WTC11 (cell line): ENCODE results near the gene MTRF1. TPM values are rescaled to one million over a fixed set of nuclear protein-coding genes. Genes with fewer than 3 reads are reported as not detected.
A peak's percentile ranks its signal among the peaks of the same experiment; 100 is the strongest.

Experiments
- ATAC-seq: fragments of 200-7000 bp; cut with Tn5 transposase; 2 replicates; pipeline ENCODE4 v1.10.0; 2021; ENCODE audit warnings: mild to moderate bottlenecking, moderate library complexity
- CTCF ChIA-PET: fragments of 300-600 bp; sonication (Branson Sonifier 250); formaldehyde crosslinking; loops from one replicate; lab custom pipeline; 2021; ENCODE audit warnings: antibody characterized with exemption; lab: Charles Lee
- POLR2A ChIA-PET: fragments of 350-600 bp; sonication (Branson Sonifier 250); formaldehyde crosslinking; loops from one replicate; lab custom pipeline; 2021; ENCODE audit warnings: antibody characterized with exemption; lab: Charles Lee
- DNase-seq: peaks from one replicate; pipeline ENCODE4 v3.0.0; 2021; ENCODE audit warnings: low spot score
- H3K27ac Mint-ChIP-seq: 2 replicates; pipeline ENCODE4 v1.8.0; 2021; ENCODE audit warnings: mixed read lengths
- H3K27me3 Mint-ChIP-seq: 2 replicates; pipeline ENCODE4 v1.8.0; 2021; ENCODE audit warnings: low read depth, mild to moderate bottlenecking, moderate library complexity, mixed read lengths
- H3K36me3 Mint-ChIP-seq: 2 replicates; pipeline ENCODE4 v1.8.0; 2021; ENCODE audit warnings: mixed read lengths
- H3K4me1 Mint-ChIP-seq: 2 replicates; pipeline ENCODE4 v1.8.0; 2022; ENCODE audit warnings: mixed read lengths
- H3K4me3 Mint-ChIP-seq: 2 replicates; pipeline ENCODE4 v1.8.0; 2021; ENCODE audit warnings: mild to moderate bottlenecking, moderate library complexity, mixed read lengths
- H3K9me3 Mint-ChIP-seq: 2 replicates; pipeline ENCODE4 v1.8.0; 2021; ENCODE audit warnings: mixed read lengths
- CBFB ChIP-seq: sonication (generic); formaldehyde crosslinking; IDR thresholded peaks from 2 replicates; pipeline ENCODE4 v1.8.1; 2022; ENCODE audit warnings: mild to moderate bottlenecking, low read depth, missing genetic modification reagents
- IRF2 ChIP-seq: sonication (generic); formaldehyde crosslinking; IDR thresholded peaks from 2 replicates; pipeline ENCODE4 v1.8.0; 2022; ENCODE audit warnings: low read depth, missing genetic modification reagents, borderline replicate concordance
- JAZF1 ChIP-seq: fragments of 250-450 bp; sonication (Bioruptor Pico); IDR thresholded peaks from 2 replicates; pipeline ENCODE4 v1.9.0; 2021; ENCODE audit warnings: moderate library complexity, mild to moderate bottlenecking, inconsistent platforms
- KAT7 ChIP-seq: sonication (generic); formaldehyde crosslinking; IDR thresholded peaks from 2 replicates; pipeline ENCODE4 v1.8.1; 2023; ENCODE audit warnings: missing genetic modification reagents, mild to moderate bottlenecking, borderline replicate concordance
- MYBL2 ChIP-seq: sonication (generic); formaldehyde crosslinking; IDR thresholded peaks from 2 replicates; pipeline ENCODE4 v1.8.1; 2023; ENCODE audit warnings: mild to moderate bottlenecking, moderate library complexity, missing genetic modification reagents
- NFE2L1 ChIP-seq: sonication (generic); formaldehyde crosslinking; IDR thresholded peaks from 2 replicates; pipeline ENCODE4 v1.8.1; 2023; ENCODE audit warnings: missing genetic modification reagents
- NFYB ChIP-seq: sonication (generic); formaldehyde crosslinking; conservative IDR thresholded peaks from 2 replicates; pipeline ENCODE4 v1.8.0; 2022; ENCODE audit warnings: low read depth, missing genetic modification reagents
- NR1H2 ChIP-seq: sonication (generic); formaldehyde crosslinking; IDR thresholded peaks from 2 replicates; pipeline ENCODE4 v1.9.0; 2021; ENCODE audit warnings: mild to moderate bottlenecking, moderate library complexity, missing genetic modification reagents
- SMAD3 ChIP-seq: sonication (generic); formaldehyde crosslinking; IDR thresholded peaks from 2 replicates; pipeline ENCODE4 v1.8.0; 2022; ENCODE audit warnings: missing genetic modification reagents, mild to moderate bottlenecking, borderline replicate concordance
- TCF7 ChIP-seq: sonication (generic); formaldehyde crosslinking; IDR thresholded peaks from 2 replicates; pipeline ENCODE4 v1.8.0; 2022; ENCODE audit warnings: mild to moderate bottlenecking, low read depth, missing genetic modification reagents, moderate library complexity
- TEAD1 ChIP-seq: sonication (generic); formaldehyde crosslinking; IDR thresholded peaks from 2 replicates; pipeline ENCODE4 v1.8.0; 2022; ENCODE audit warnings: mild to moderate bottlenecking, missing genetic modification reagents
- ZNF232 ChIP-seq: sonication (generic); formaldehyde crosslinking; IDR thresholded peaks from 2 replicates; pipeline ENCODE4 v1.8.0; 2022; ENCODE audit warnings: mild to moderate bottlenecking, missing genetic modification reagents
- ZNF317 ChIP-seq: sonication (generic); formaldehyde crosslinking; IDR thresholded peaks from 2 replicates; pipeline ENCODE4 v1.8.1; 2023; ENCODE audit warnings: low read depth, mild to moderate bottlenecking, moderate library complexity, missing genetic modification reagents, borderline replicate concordance
- ZNF396 ChIP-seq: fragments of 250-450 bp; sonication (Bioruptor Pico); IDR thresholded peaks from 2 replicates; pipeline ENCODE4 v1.8.0; 2021; ENCODE audit warnings: mild to moderate bottlenecking, moderate library complexity, borderline replicate concordance
- total RNA-seq: library from RNA; stranded (reverse); gene quantifications from 3 replicates; pipeline ENCODE4 v1.2.3, GENCODE V29; 2021
- TF ChIP-seq, protein P1 (sequence below): fragments of 250-450 bp; sonication (Bioruptor Pico); IDR thresholded peaks from 2 replicates; pipeline ENCODE4 v2.1.2; 2022; ENCODE audit warnings: mild to moderate bottlenecking, moderate library complexity
- TF ChIP-seq, protein P2 (sequence below): sonication (generic); formaldehyde crosslinking; IDR thresholded peaks from 2 replicates; pipeline ENCODE4 v1.8.1; 2022; ENCODE audit warnings: low read depth, missing genetic modification reagents, borderline replicate concordance
- TF ChIP-seq, protein P3 (sequence below): fragments of 250-450 bp; sonication (Bioruptor Pico); conservative IDR thresholded peaks from 2 replicates; pipeline ENCODE4 v1.9.0; 2021; ENCODE audit warnings: mild to moderate bottlenecking
- TF ChIP-seq, protein P4 (sequence below): fragments of 200-600 bp; IDR thresholded peaks from 2 replicates; pipeline ENCODE4 v1.8.0; 2022; ENCODE audit warnings: antibody characterized with exemption

MTRF1 gene
- total RNA-seq, 1 experiment from 2014 or later, result 12.9 TPM

DNA sequence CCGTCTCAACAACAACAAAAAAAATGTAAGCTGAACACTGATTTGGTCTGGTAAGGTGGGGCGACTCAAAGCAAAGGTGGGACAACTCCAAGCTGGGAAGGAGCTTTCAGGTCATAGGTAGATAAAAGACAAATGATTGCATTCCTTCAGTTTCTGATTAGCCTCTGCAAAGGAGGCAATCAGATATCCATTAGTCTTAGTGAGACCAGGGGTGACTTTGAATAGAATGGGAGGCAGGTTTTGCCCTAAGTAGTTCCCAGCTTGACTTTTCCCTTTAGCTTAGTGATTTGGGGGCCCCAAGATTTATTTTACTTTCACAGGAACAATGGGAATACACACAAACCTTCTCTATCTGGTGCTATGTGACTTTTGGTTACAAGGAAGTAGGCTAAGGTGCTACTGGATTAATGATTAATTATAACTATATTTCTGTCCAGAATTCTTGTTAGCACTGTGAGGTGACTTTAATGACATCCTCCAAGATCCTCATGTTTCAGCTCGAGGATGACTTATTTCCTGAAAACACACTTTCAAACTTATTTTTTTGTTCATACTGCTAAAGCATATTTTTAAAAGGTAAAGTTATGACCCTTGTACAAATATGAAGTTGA, 10.6 kb upstream of the MTRF1 start (continued):
- TF ChIP-seq, protein P1, sequence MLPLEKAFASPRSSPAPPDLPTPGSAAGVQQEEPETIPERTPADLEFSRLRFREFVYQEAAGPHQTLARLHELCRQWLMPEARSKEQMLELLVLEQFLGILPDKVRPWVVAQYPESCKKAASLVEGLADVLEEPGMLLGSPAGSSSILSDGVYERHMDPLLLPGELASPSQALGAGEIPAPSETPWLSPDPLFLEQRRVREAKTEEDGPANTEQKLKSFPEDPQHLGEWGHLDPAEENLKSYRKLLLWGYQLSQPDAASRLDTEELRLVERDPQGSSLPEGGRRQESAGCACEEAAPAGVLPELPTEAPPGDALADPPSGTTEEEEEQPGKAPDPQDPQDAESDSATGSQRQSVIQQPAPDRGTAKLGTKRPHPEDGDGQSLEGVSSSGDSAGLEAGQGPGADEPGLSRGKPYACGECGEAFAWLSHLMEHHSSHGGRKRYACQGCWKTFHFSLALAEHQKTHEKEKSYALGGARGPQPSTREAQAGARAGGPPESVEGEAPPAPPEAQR (CRISPR knock-in tag), result no peak
- TF ChIP-seq TEAD1 (no peak), CBFB (no peak), MYBL2 (CRISPR knock-in tag) (no peak), IRF2 (no peak), NFYB (CRISPR knock-in tag) (no peak), ZNF232 (no peak), ZNF396 (CRISPR knock-in tag) (no peak)
- TF ChIP-seq, protein P2, sequence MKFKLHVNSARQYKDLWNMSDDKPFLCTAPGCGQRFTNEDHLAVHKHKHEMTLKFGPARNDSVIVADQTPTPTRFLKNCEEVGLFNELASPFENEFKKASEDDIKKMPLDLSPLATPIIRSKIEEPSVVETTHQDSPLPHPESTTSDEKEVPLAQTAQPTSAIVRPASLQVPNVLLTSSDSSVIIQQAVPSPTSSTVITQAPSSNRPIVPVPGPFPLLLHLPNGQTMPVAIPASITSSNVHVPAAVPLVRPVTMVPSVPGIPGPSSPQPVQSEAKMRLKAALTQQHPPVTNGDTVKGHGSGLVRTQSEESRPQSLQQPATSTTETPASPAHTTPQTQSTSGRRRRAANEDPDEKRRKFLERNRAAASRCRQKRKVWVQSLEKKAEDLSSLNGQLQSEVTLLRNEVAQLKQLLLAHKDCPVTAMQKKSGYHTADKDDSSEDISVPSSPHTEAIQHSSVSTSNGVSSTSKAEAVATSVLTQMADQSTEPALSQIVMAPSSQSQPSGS (CRISPR knock-in tag), result no peak

DNA sequence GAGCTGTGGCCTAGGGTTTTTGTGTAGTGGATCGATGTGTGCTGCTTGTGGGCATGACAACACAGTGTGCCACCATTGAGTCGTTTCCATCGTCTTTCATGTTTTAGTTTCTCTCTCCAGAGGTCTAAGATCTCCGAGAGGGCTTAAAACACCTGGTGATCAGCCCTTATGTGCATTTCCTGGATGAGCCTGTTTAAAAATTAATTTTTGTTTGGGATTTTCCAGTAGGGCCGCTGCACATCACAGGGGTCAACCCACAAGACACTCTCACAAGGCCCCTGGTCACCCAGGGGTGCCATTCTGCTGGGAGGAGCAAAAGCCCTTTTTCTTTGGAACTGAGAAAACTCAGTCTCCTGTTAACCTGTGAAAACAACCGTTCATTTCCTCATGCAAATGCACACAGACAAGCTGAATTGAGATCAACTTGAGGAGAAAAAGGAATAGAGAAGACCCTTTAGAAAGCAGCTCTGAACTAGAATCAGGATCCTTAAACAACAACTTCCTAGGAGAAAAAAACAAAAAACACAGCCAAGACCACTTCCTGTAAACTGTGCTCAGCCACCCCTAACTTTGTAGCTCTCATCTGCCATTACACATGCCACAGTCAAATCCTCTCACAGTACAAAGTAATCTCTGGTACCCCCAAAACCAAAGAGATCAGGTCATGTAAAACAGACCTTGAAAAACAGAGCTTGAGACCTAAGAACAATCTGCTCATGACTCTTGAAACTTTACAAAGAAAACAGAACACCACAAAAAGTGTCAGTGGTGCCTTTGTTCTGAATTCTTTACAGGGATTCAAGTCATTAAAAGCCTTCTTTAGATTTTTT, 8.3 kb upstream of the MTRF1 start:
- peaks cover 27% of the 10 kb centered on the region for H3K36me3 Mint-ChIP-seq
- ChIA-PET POLR2A (no interaction called here), CTCF (no interaction called here)
- H3K27me3 Mint-ChIP-seq, result peaks cover 8% of the 10 kb centered on the region; the same call in 1 of the 2 replicates
- TF ChIP-seq, protein P3, sequence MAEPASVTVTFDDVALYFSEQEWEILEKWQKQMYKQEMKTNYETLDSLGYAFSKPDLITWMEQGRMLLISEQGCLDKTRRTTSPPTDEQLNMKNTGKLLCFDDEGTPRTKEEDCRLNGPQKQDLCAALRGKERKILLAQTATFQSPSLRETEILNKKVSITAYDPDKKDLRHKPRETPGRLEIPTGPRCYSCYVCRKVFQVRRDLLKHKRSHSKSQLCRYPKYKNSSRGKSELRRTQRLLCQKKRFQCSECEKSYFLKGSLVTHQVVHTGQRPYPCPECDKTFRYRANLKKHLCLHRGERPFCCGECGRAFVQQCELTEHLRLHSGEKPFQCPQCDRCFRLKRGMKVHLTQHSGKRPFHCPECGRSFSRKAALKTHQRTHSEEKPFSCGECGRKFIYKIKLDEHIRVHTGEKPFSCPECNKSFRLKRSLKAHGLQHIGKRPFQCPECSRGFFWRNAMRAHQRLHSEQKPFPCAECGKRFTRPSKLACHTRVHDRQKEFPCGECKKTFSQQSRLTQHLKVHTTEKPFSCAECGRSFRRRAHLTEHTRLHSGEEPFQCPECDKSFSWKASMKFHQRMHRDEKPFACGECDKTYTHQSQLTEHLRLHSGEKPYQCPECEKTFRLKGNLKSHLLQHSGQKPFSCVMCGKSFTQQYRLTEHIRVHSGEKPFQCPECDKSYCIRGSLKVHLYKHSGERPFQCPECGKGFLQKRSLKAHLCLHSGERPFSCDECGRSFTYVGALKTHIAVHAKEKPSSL (CRISPR knock-in tag), result no peak
- TF ChIP-seq NFE2L1 (CRISPR knock-in tag), result no peak
- TF ChIP-seq ZNF317 (CRISPR knock-in tag), result peak; percentile 50; the same call in 1 of the 2 replicates
- ATAC-seq, result no peak
- DNase-seq, result no peak
- peaks cover 44% of the 10 kb centered on the region for H3K9me3 Mint-ChIP-seq
- H3K4me3 Mint-ChIP-seq, result no peak overlapping the region
- peaks cover 9% of the 10 kb centered on the region for H3K4me1 Mint-ChIP-seq
- H3K27ac Mint-ChIP-seq, result no peak overlapping the region

DNA sequence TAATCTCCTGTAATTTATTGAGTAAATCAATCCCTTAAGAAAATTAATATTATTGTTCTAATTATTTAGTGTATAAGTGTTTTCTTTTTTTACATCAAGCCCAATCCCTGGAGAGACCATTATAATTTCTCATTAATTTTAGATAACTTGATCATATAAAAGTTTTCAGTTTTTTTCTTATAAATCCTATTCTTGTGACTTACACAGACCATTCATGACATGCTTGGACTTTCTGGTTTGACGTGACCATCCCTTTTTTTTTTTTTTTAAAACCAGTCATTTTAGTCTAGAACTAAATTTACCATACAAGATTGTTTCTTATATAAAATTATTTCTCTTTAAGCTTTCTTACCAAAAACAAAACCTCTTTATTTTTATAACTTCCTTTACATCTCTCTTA, 5.4 kb upstream of the MTRF1 start:
- H3K36me3 Mint-ChIP-seq, result peaks cover 31% of the 10 kb centered on the region
- peaks cover 8% of the 10 kb centered on the region; the same call in 1 of the 2 replicates for H3K27me3 Mint-ChIP-seq
- no peak overlapping the region for H3K4me3 Mint-ChIP-seq
- TF ChIP-seq, protein P4, sequence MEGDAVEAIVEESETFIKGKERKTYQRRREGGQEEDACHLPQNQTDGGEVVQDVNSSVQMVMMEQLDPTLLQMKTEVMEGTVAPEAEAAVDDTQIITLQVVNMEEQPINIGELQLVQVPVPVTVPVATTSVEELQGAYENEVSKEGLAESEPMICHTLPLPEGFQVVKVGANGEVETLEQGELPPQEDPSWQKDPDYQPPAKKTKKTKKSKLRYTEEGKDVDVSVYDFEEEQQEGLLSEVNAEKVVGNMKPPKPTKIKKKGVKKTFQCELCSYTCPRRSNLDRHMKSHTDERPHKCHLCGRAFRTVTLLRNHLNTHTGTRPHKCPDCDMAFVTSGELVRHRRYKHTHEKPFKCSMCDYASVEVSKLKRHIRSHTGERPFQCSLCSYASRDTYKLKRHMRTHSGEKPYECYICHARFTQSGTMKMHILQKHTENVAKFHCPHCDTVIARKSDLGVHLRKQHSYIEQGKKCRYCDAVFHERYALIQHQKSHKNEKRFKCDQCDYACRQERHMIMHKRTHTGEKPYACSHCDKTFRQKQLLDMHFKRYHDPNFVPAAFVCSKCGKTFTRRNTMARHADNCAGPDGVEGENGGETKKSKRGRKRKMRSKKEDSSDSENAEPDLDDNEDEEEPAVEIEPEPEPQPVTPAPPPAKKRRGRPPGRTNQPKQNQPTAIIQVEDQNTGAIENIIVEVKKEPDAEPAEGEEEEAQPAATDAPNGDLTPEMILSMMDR, result no peak
- TF ChIP-seq JAZF1 (CRISPR knock-in tag), result no peak
- no peak for TF ChIP-seq TCF7 (CRISPR knock-in tag)
- TF ChIP-seq KAT7, result no peak
- TF ChIP-seq NR1H2 (CRISPR knock-in tag), result no peak
- TF ChIP-seq, protein P2 (CRISPR knock-in tag), result no peak
- TF ChIP-seq SMAD3, result no peak
- ChIA-PET CTCF (no interaction called here), POLR2A (no interaction called here)
- DNase-seq (no peak), ATAC-seq (no peak)
- no peaks in the 10 kb centered on the region for H3K4me1 Mint-ChIP-seq
- no peak overlapping the region for H3K27ac Mint-ChIP-seq
- peaks cover 51% of the 10 kb centered on the region for H3K9me3 Mint-ChIP-seq
